Right lobe of liver (tissue), 6 donors: Measurements from ENCODE around the gene RHBG. TPM values are rescaled to one million over a fixed set of nuclear protein-coding genes. Genes with fewer than 3 reads are reported as not detected.

ENCODE experiments used
- ATAC-seq, 4 donors: fragments of 200-7000 bp; cut with Tn5 transposase; one replicate each; pipeline ENCODE4 v1.9.1; 2020; ENCODE audit warnings: mild to moderate bottlenecking in 4 of 4, moderate library complexity in 4 of 4
- DNase-seq, 3 donors: peaks; one replicate each; pipeline ENCODE4 v3.0.0-alpha.2; 2020
- H3K27ac ChIP-seq, 3 donors: fragments of 200-600 bp; one replicate each; pipeline ENCODE4 v1.8.0; 2022
- H3K27me3 ChIP-seq, 2 donors: fragments of 200-600 bp; one replicate each; pipeline ENCODE4 v1.8.0; 2022
- H3K36me3 ChIP-seq, 4 donors: fragments of 200-600 bp; sonication (generic) in 1 of 4; one replicate each; pipeline versions ENCODE4 v1.5.1 to v1.8.0; 2017 to 2022; ENCODE audit warnings: control low read depth in 1 of 4
- H3K4me1 ChIP-seq, 4 donors: fragments of 200-600 bp; sonication (generic) in 1 of 4; one replicate each; pipeline versions ENCODE4 v1.5.1 to v1.8.0; 2017 to 2022; ENCODE audit warnings: control low read depth in 1 of 4
- H3K4me3 ChIP-seq, 3 donors: fragments of 200-600 bp; one replicate each; pipeline ENCODE4 v1.8.0; 2022
- H3K9me3 ChIP-seq, 4 donors: fragments of 200-600 bp; sonication (generic) in 1 of 4; one replicate each; pipeline versions ENCODE4 v1.5.1 to v1.8.0; 2017 to 2022; ENCODE audit warnings: control low read depth in 1 of 4
- CTCF ChIP-seq, 4 donors: fragments of 200-600 bp in 3 of 4; fragments of 450-650 bp in 1 of 4; IDR thresholded peaks; one replicate each; pipeline versions ENCODE4 v1.5.1 to v1.8.0; 2016 to 2022; ENCODE audit warnings: antibody characterized with exemption in 4 of 4, mild to moderate bottlenecking in 2 of 4
- POLR2A ChIP-seq: fragments of 450-650 bp; IDR thresholded peaks from one replicate; pipeline ENCODE4 v1.6.1; 2017; ENCODE audit warnings: antibody characterized with exemption, mild to moderate bottlenecking
- WGBS: methylation state at CpG from one replicate; pipeline ENCODE4 v1.1.6; 2018; ENCODE audit warnings: low coverage, low lambda C conversion rate; ENCODE audit not compliant: insufficient coverage; ENCODE audit errors: missing lambda C conversion rate; 5-methylcytosine and 5-hydroxymethylcytosine counted together
- intact Hi-C, 2 donors: fragments of 100-400 bp; cut with DNase I; formaldehyde crosslinking; loops; one replicate each; pipeline versions ENCODE4 v1.11.2 to v1.14.1; 2022
- total RNA-seq, 6 experiments: library from RNA; depleted of rRNA in 2 of 6; stranded (reverse); fragments of >200 nt in 2 of 6; fragmentation: NEBNext Ultra II Directional in 3 of 6; extraction: Animal tissue kit (Norgen Biotek cat#: 25700) in 3 of 6; gene quantifications; one replicate each; pipeline versions ENCODE4 v1.1.0 to v1.2.4, GENCODE V29; 2016 to 2023
- donor health status: DM: no; HTN: yes; CAD: no.
- donor health status: DM: no; HTN: no; CAD: no.
- donor health status: DM: no; HTN: no; CAD: no.
- donor health status: DM: no; HTN: yes; CAD: no.
- donor health status: DM: no; HTN: yes; CAD: no.

The RHBG gene
- total RNA-seq, 6 experiments from 2014 or later: 0.42 to 1.6 (median 1.1) TPM; not detected in 2

GRCh38 chr1:156336242-156336641 lies 32.8 kb upstream of the RHBG start:
- no peak for DNase-seq
- WGBS: 66% methylated on average over 4 of the region's 4 CpGs
- H3K4me1 ChIP-seq: peaks cover 0 to 15% (median 3%) of the 10 kb centered on the region in 4 donors
- no peaks in the 10 kb centered on the region for H3K9me3 ChIP-seq
- intact Hi-C loops: no loop called here
- H3K27ac ChIP-seq: no peak overlapping the region
- peaks cover 7 to 45% (median 22%) of the 10 kb centered on the region in 4 donors for H3K36me3 ChIP-seq
- H3K4me3 ChIP-seq: peak overlapping the region in 2 of 3 donors; percentile 62 to 91
- no peak for ATAC-seq
- TF ChIP-seq POLR2A: no peak
- peak in 1 of 4 donors; percentile 6 for TF ChIP-seq CTCF (IDR thresholded peaks at IDR 0.05)
- H3K27me3 ChIP-seq: no peaks in the 10 kb centered on the region

GRCh38 chr1:156337052-156337887 lies 31.7 kb upstream of the RHBG start:
- intact Hi-C loops: no loop called here
- no peak for DNase-seq
- no peak for ATAC-seq
- Histone ChIP-seq H3K4me3 (peak overlapping the region; percentile 62 to 91 (median 82)), H3K4me1 (peaks cover 0 to 15% (median 3%) of the 10 kb centered on the region in 4 donors), H3K27me3 (no peaks in the 10 kb centered on the region), H3K36me3 (peaks cover 3 to 35% (median 19%) of the 10 kb centered on the region in 4 donors), H3K9me3 (no peaks in the 10 kb centered on the region), H3K27ac (peak overlapping the region; percentile 47 to 86 (median 70))
- TF ChIP-seq POLR2A: no peak
- no peak for TF ChIP-seq CTCF (IDR thresholded peaks at IDR 0.05)
- 35% methylated on average over 32 of the region's 34 CpGs for WGBS

- 0% methylated on average over 8 of the region's 14 CpGs for WGBS
- intact Hi-C loops: no loop called here
- Histone ChIP-seq H3K9me3 (no peaks in the 10 kb centered on the region), H3K27ac (peak overlapping the region; percentile 47 to 86 (median 70)), H3K4me1 (peaks cover 0 to 15% (median 3%) of the 10 kb centered on the region in 4 donors), H3K27me3 (no peaks in the 10 kb centered on the region), H3K4me3 (peak overlapping the region; percentile 62 to 91 (median 82)), H3K36me3 (peaks cover 0 to 30% (median 14%) of the 10 kb centered on the region in 4 donors)
- ATAC-seq (peak in 1 of 4 donors; percentile 0), DNase-seq (peak in 1 of 3 donors; percentile 45)
- TF ChIP-seq POLR2A (no peak), CTCF (IDR thresholded peaks at IDR 0.05) (no peak)
Measured at GRCh38 chr1:156337888-156338179, 31.2 kb upstream of the RHBG start.

GRCh38 chr1:156338180-156338976 lies 30.6 kb upstream of the RHBG start, which contains the start of the genes CCT3 and TSACC:
Gene CCT3, minus strand, starts transcription at chr1:156338292. Its CDS starts 108 bp downstream, at chr1:156338184.
Gene TSACC, plus strand, starts transcription at chr1:156338526. Its CDS starts 1,232 bp downstream, at chr1:156339758.
- peaks cover 0 to 24% (median 10%) of the 10 kb centered on the region in 4 donors for H3K36me3 ChIP-seq
- no peaks in the 10 kb centered on the region for H3K9me3 ChIP-seq
- H3K27ac ChIP-seq: peak within 1 kb of the TSS; percentile 68 to 86 (median 70)
- DNase-seq (peak; percentile 98 to 99 (median 99)), ATAC-seq (peak; percentile 93 to 98 (median 96))
- H3K4me3 ChIP-seq: peak within 1 kb of the TSS; percentile 62 to 91 (median 82)
- no peak for TF ChIP-seq CTCF (IDR thresholded peaks at IDR 0.05)
- peak; percentile 78 for TF ChIP-seq POLR2A
- intact Hi-C loops: no loop called here
- H3K27me3 ChIP-seq: no peaks in the 10 kb centered on the region
- 0% methylated on average over 26 of the region's 47 CpGs for WGBS
- H3K4me1 ChIP-seq: peaks cover 0 to 15% (median 3%) of the 10 kb centered on the region in 4 donors
